OCI-LY3 (cell line): ENCODE data around the gene SLC22A17.

Source experiments
- EZH2phosphoT487 ChIP-seq: fragments of 200-600 bp; shearing (Covaris generic); IDR thresholded peaks from 2 replicates; pipeline ENCODE4 v1.6.1; 2018; ENCODE audit warnings: antibody characterized with exemption, mixed run types, low read depth
- TF ChIP-seq, protein P1 (sequence below): fragments of 200-600, 300-600 bp; sonication (generic); IDR thresholded peaks from 2 replicates; pipeline ENCODE4 v1.5.1; 2014; ENCODE audit warnings: antibody characterized with exemption, low read length, low read depth

DNA sequence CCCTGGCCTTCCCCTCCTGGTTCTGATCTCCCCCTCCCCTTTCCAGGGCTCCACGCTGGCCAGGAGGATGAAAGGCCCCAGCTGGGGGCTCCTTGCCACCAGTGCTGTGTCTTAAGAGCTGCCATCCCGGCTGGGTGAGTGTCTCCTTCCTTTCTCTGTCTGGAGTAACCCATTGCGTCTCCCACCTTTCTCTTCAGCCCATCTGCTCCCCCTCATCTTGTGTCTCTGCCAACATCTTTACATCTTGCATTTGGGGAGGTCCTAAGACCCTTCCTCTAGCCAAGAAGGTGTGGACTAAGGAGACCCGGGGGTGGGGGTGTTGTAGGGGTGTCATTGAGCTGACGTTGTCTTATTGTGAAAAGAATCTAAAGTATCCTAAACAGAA lies 45.5 kb downstream of the SLC22A17 start:
- no peak for TF ChIP-seq EZH2phosphoT487
- TF ChIP-seq, protein P1, sequence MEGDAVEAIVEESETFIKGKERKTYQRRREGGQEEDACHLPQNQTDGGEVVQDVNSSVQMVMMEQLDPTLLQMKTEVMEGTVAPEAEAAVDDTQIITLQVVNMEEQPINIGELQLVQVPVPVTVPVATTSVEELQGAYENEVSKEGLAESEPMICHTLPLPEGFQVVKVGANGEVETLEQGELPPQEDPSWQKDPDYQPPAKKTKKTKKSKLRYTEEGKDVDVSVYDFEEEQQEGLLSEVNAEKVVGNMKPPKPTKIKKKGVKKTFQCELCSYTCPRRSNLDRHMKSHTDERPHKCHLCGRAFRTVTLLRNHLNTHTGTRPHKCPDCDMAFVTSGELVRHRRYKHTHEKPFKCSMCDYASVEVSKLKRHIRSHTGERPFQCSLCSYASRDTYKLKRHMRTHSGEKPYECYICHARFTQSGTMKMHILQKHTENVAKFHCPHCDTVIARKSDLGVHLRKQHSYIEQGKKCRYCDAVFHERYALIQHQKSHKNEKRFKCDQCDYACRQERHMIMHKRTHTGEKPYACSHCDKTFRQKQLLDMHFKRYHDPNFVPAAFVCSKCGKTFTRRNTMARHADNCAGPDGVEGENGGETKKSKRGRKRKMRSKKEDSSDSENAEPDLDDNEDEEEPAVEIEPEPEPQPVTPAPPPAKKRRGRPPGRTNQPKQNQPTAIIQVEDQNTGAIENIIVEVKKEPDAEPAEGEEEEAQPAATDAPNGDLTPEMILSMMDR, result no peak
